Pulmonary artery endothelial cell (primary cell): ENCODE data around the gene FBXO46. TPM values are rescaled to one million over a fixed set of nuclear protein-coding genes. Genes with fewer than 3 reads are reported as not detected.
"Not testable (repeated sequence)": the region's sequence is repeated elsewhere in the genome, so short reads cannot be mapped to it uniquely, and the experiment has no call there.

Source experiments
- DNase-seq: peaks from one replicate; pipeline ENCODE4 v3.0.0-alpha.2; 2011; ENCODE audit warnings: low read depth, low spot score
- total RNA-seq: library from RNA; depleted of rRNA; stranded (reverse); fragments of >200 nt; gene quantifications from 2 replicates; pipeline ENCODE4 v1.2.3, GENCODE V29; 2014

Gene FBXO46
- total RNA-seq, 1 donor from 2014 or later: 5.3 TPM

GRCh38 chr19:45766869-45767346, 36.2 kb upstream of the FBXO46 start:
- DNase-seq: no peak

GRCh38 chr19:45766296-45766868, 35.7 kb upstream of the FBXO46 start:
- DNase-seq: no peak

- DNase-seq: no peak
These were observed 35.1 kb upstream of the FBXO46 start for GRCh38 chr19:45765702-45766295.

GRCh38 chr19:45764945-45765701, 34.4 kb upstream of the FBXO46 start:
- no peak for DNase-seq

GRCh38 chr19:45764475-45764874, 33.8 kb upstream of the FBXO46 start:
- DNase-seq: no peak

GRCh38 chr19:45763691-45764294, 33.1 kb upstream of the FBXO46 start:
- no peak for DNase-seq

- DNase-seq: no peak
These were observed 32.4 kb upstream of the FBXO46 start for GRCh38 chr19:45762870-45763631.

GRCh38 chr19:45761714-45762113, 31.0 kb upstream of the FBXO46 start:
- no peak for DNase-seq

- DNase-seq: no peak
These were observed 28.2 kb upstream of the FBXO46 start for GRCh38 chr19:45758921-45759320.

- no peak for DNase-seq
These were observed 27.0 kb upstream of the FBXO46 start for GRCh38 chr19:45757695-45758094.

GRCh38 chr19:45754323-45754722, 23.6 kb upstream of the FBXO46 start:
- DNase-seq: no peak

GRCh38 chr19:45753548-45753947, 22.9 kb upstream of the FBXO46 start:
- DNase-seq: no peak

- no peak for DNase-seq
These were observed 21.9 kb upstream of the FBXO46 start for GRCh38 chr19:45752639-45753038.

- DNase-seq: not testable (repeated sequence)
These were observed 20.8 kb upstream of the FBXO46 start for GRCh38 chr19:45751483-45751882.

- no peak for DNase-seq
These were observed 16.8 kb upstream of the FBXO46 start for GRCh38 chr19:45747513-45747912.

- no peak for DNase-seq
These were observed 16.2 kb upstream of the FBXO46 start for GRCh38 chr19:45746866-45747265.

- DNase-seq: no peak
These were observed 14.9 kb upstream of the FBXO46 start for GRCh38 chr19:45745606-45746005.

GRCh38 chr19:45742969-45743368, 12.3 kb upstream of the FBXO46 start:
- no peak for DNase-seq

- DNase-seq: no peak
These were observed 9.1 kb upstream of the FBXO46 start for GRCh38 chr19:45739498-45740439.

GRCh38 chr19:45733160-45733810, 2.6 kb upstream of the FBXO46 start, which contains the start of gene MEIOSIN:
Gene MEIOSIN (plus strand): TSS chr19:45733439. CDS start chr19:45735377, 1,938 bp downstream.
- DNase-seq: no peak
